A549 (cell line): Measurements from ENCODE around the gene UNC45B. TPM values are rescaled to one million over a fixed set of nuclear protein-coding genes. Genes with fewer than 3 reads are reported as not detected.

Experiments
- ATAC-seq, 2 experiments: fragments of 200-7000 bp in 1 of 2; fragments of >200 bp in 1 of 2; cut with Nextera tagmentation in 1 of 2; cut with Tn5 transposase in 1 of 2; 3 replicates each; pipeline versions ENCODE4 v1.8.0 to v1.9.1; 2018 to 2020; ENCODE audit warnings: mild to moderate bottlenecking in 1 of 2, moderate library complexity in 1 of 2
- CTCF ChIA-PET: fragments of 300-600 bp; sonication (Branson Sonifier 250); formaldehyde crosslinking; extraction: SDS; loops from one replicate; lab custom pipeline; 2021; ENCODE audit warnings: antibody characterized with exemption, inconsistent platforms; lab: Yijun Ruan, JAX
- POLR2A ChIA-PET: fragments of 350-600 bp; formaldehyde crosslinking; extraction: SDS; loops from one replicate; lab custom pipeline; 2021; ENCODE audit warnings: antibody characterized with exemption, inconsistent platforms; lab: Yijun Ruan, JAX
- DNase-seq, 2 experiments: peaks; one replicate each; pipeline versions ENCODE4 v3.0.0 to v3.0.0-alpha.2; 2011 to 2016; ENCODE audit warnings: low read depth in 1 of 2, low spot score in 1 of 2
- FAIRE-seq: peaks from 2 replicates; lab custom pipeline; 2011; peaks lifted over from hg19 to GRCh38; lab: Jason Lieb, UNC
- H3K27ac ChIP-seq, 2 experiments: fragments of >200 bp; sonication (Bioruptor Twin); formaldehyde crosslinking; 3 replicates each; pipeline ENCODE4 v1.5.1; 2016 to 2017
- H3K4me1 ChIP-seq: fragments of >200 bp; sonication (Bioruptor Twin); formaldehyde crosslinking; 3 replicates; pipeline ENCODE4 v1.6.1; 2016
- H3K4me2 ChIP-seq: fragments of >200 bp; sonication (Bioruptor Twin); formaldehyde crosslinking; 3 replicates; pipeline ENCODE4 v1.6.1; 2016
- H3K4me3 ChIP-seq: fragments of >200 bp; sonication (Bioruptor Twin); formaldehyde crosslinking; 3 replicates; pipeline ENCODE4 v1.5.1; 2016
- H3K9me3 ChIP-seq: fragments of >200 bp; sonication (Bioruptor Twin); formaldehyde crosslinking; 3 replicates; pipeline ENCODE4 v1.6.1; 2016
- CEBPB ChIP-seq, 2 experiments: fragments of >200 bp in 1 of 2; sonication (Bioruptor Twin) in 1 of 2; formaldehyde crosslinking in 1 of 2; IDR thresholded peaks; 2 replicates each; pipeline ENCODE4 v1.6.1; 2012 to 2016
- EHF ChIP-seq: fragments of 250-450 bp; sonication (Bioruptor Pico); IDR thresholded peaks from 2 replicates; pipeline ENCODE4 v1.5.0; 2020; ENCODE audit warnings: mild to moderate bottlenecking
- EHMT2 ChIP-seq: fragments of 200-600 bp; sonication (generic); IDR thresholded peaks from 2 replicates; pipeline ENCODE4 v1.6.1; 2016; ENCODE audit warnings: antibody characterized with exemption, low read depth, mild to moderate bottlenecking, moderate library complexity
- ESRRA ChIP-seq: fragments of 150-350 bp; IDR thresholded peaks from 2 replicates; pipeline ENCODE4 v1.6.1; 2014; ENCODE audit warnings: mild to moderate bottlenecking, low read length, borderline replicate concordance
- FOSB ChIP-seq: fragments of 250-450 bp; sonication (Bioruptor Pico); IDR thresholded peaks from 2 replicates; pipeline ENCODE4 v1.5.0; 2020; ENCODE audit warnings: mild to moderate bottlenecking, moderate library complexity
- GATA3 ChIP-seq: IDR thresholded peaks from 2 replicates; pipeline ENCODE4 v1.6.1; 2012; ENCODE audit warnings: borderline replicate concordance
- HES2 ChIP-seq: fragments of >200 bp; sonication (Bioruptor Twin); formaldehyde crosslinking; IDR thresholded peaks from 2 replicates; pipeline ENCODE4 v1.6.1; 2016
- HEYL ChIP-seq: fragments of 250-450 bp; sonication (Bioruptor Pico); IDR thresholded peaks from 2 replicates; pipeline ENCODE4 v1.8.0; 2021; ENCODE audit warnings: mild to moderate bottlenecking, moderate library complexity
- HMGXB4 ChIP-seq: fragments of 250-450 bp; sonication (Bioruptor Pico); IDR thresholded peaks from 2 replicates; pipeline ENCODE4 v1.5.0; 2021; ENCODE audit warnings: mild to moderate bottlenecking, moderate library complexity, borderline replicate concordance
- HOXA7 ChIP-seq: fragments of 250-450 bp; sonication (Bioruptor Pico); IDR thresholded peaks from 2 replicates; pipeline ENCODE4 v1.5.0; 2020; ENCODE audit warnings: mild to moderate bottlenecking, moderate library complexity
- HOXB5 ChIP-seq: fragments of 250-450 bp; sonication (Bioruptor Pico); IDR thresholded peaks from 2 replicates; pipeline ENCODE4 v1.5.0; 2020; ENCODE audit warnings: mild to moderate bottlenecking, moderate library complexity
- JUN ChIP-seq, 2 experiments: fragments of >200 bp; sonication (Bioruptor Twin); formaldehyde crosslinking; IDR thresholded peaks; 2 replicates in 1 of 2; 3 replicates in 1 of 2; pipeline ENCODE4 v1.6.1; 2016 to 2017
- JUNB ChIP-seq: fragments of >200 bp; sonication (Bioruptor Twin); formaldehyde crosslinking; IDR thresholded peaks from 2 replicates; pipeline ENCODE4 v1.6.1; 2016
- KDM1A ChIP-seq: fragments of 200-600 bp; sonication (generic); IDR thresholded peaks from 2 replicates; pipeline ENCODE4 v1.6.1; 2016; ENCODE audit warnings: low read depth, mild to moderate bottlenecking
- KDM5A ChIP-seq: fragments of 200-600 bp; sonication (generic); IDR thresholded peaks from 2 replicates; pipeline ENCODE4 v1.6.1; 2016; ENCODE audit warnings: antibody characterized with exemption, mild to moderate bottlenecking
- MAX ChIP-seq: IDR thresholded peaks from 2 replicates; pipeline ENCODE4 v1.6.1; 2012
- MAZ ChIP-seq: fragments of 150-350 bp; IDR thresholded peaks from 2 replicates; pipeline ENCODE4 v1.6.1; 2014; ENCODE audit warnings: antibody characterized with exemption, low read depth, low read length, borderline replicate concordance
- MYC ChIP-seq: IDR thresholded peaks from 2 replicates; pipeline ENCODE4 v1.6.1; 2012; ENCODE audit warnings: mild to moderate bottlenecking, inconsistent platforms, low read length, improper control_type of control experiment, borderline replicate concordance
- NPAS2 ChIP-seq: fragments of 250-450 bp; sonication (Bioruptor Pico); IDR thresholded peaks from 2 replicates; pipeline ENCODE4 v1.8.0; 2022; ENCODE audit warnings: mild to moderate bottlenecking, moderate library complexity, borderline replicate concordance
- NR3C1 ChIP-seq: fragments of >200 bp; sonication (Bioruptor Twin); formaldehyde crosslinking; IDR thresholded peaks from 3 replicates; pipeline ENCODE4 v1.6.1; 2017
- PBX3 ChIP-seq: IDR thresholded peaks from 2 replicates; pipeline ENCODE4 v1.6.1; 2012
- POLR2AphosphoS2 ChIP-seq: conservative IDR thresholded peaks from 2 replicates; pipeline ENCODE4 v1.6.1; 2012; ENCODE audit warnings: low read length, improper control_type of control experiment, inconsistent platforms
- REST ChIP-seq: fragments of 200-600 bp; sonication (generic); IDR thresholded peaks from 2 replicates; pipeline ENCODE4 v1.6.1; 2016; ENCODE audit warnings: antibody characterized with exemption, mild to moderate bottlenecking, moderate library complexity
- RNF2 ChIP-seq: fragments of 200-600 bp; sonication (generic); IDR thresholded peaks from 2 replicates; pipeline ENCODE4 v1.6.1; 2016; ENCODE audit warnings: low read depth, mild to moderate bottlenecking, antibody characterized with exemption, moderate library complexity, borderline replicate concordance
- USF2 ChIP-seq: fragments of 450-650 bp; IDR thresholded peaks from 2 replicates; pipeline ENCODE4 v1.6.1; 2014; ENCODE audit warnings: antibody characterized with exemption
- ZC3H11A ChIP-seq: fragments of 450-650 bp; IDR thresholded peaks from 2 replicates; pipeline ENCODE4 v1.6.1; 2014; ENCODE audit warnings: antibody characterized with exemption, mild to moderate bottlenecking
- ZNF302 ChIP-seq: fragments of 250-450 bp; sonication (Bioruptor Pico); IDR thresholded peaks from 2 replicates; pipeline ENCODE4 v1.9.0; 2021; ENCODE audit warnings: inconsistent platforms, mild to moderate bottlenecking, moderate library complexity
- WGBS: methylation state at CpG from one replicate; pipeline ENCODE4 v1.1.6; 2017; ENCODE audit errors: missing lambda C conversion rate; 5-methylcytosine and 5-hydroxymethylcytosine counted together
- polyA plus RNA-seq, 4 experiments: library from polyadenylated mRNA; depleted of rRNA in 3 of 4; stranded (reverse); fragments of >200 nt; fragmentation: RNase III in 1 of 4; extraction: RNeasy Plus Mini Kit Qiagen cat#74134 plus additional on column Dnase treatment in 1 of 4; gene quantifications; 2 replicates in 3 of 4; 3 replicates in 1 of 4; pipeline ENCODE4 v1.2.3, GENCODE V29; 2011 to 2017

Gene UNC45B
- polyA plus RNA-seq, 2 of the 4 experiments (the other 2 are of a cell fraction) = not detected

GRCh38 chr17:35191001-35191695 is 43.5 kb downstream of the UNC45B start:
- FAIRE-seq = no peak
- no peaks in the 10 kb centered on the region for H3K9me3 ChIP-seq
- H3K4me1 ChIP-seq = no peaks in the 10 kb centered on the region
- H3K4me3 ChIP-seq = no peak overlapping the region
- ChIA-PET CTCF (interaction anchor here (1.0 to 1.6 kb wide), 4 partner anchors 9 to 342 kb away, joined by 3 to 4 read pairs (median 3); no protein-coding TSS in a partner anchor), POLR2A (no interaction called here)
- WGBS = 48% methylated on average over 11 of the region's 11 CpGs
- no peak for DNase-seq
- TF ChIP-seq NPAS2 (CRISPR knock-in tag) = no peak
- no peak for TF ChIP-seq EHMT2
- TF ChIP-seq MAZ = no peak
- no peak for TF ChIP-seq EHF (CRISPR knock-in tag)
- TF ChIP-seq HES2 = no peak
- no peak for TF ChIP-seq JUNB
- TF ChIP-seq PBX3 = no peak
- no peak for TF ChIP-seq REST
- TF ChIP-seq CEBPB (IDR thresholded peaks at IDR 0.05) = no peak
- no peak for TF ChIP-seq HOXA7 (CRISPR knock-in tag)
- TF ChIP-seq KDM5A = no peak
- no peak for TF ChIP-seq HEYL (CRISPR knock-in tag)
- no peak for TF ChIP-seq USF2
- TF ChIP-seq MYC = no peak
- no peak for TF ChIP-seq ZNF302
- TF ChIP-seq GATA3 = no peak
- TF ChIP-seq NR3C1 = no peak
- no peak for ATAC-seq
- no peak overlapping the region for H3K4me2 ChIP-seq
- H3K27ac ChIP-seq = no peak overlapping the region

GRCh38 chr17:35192708-35193107 is 45.1 kb downstream of the UNC45B start:
- H3K27ac ChIP-seq = no peak overlapping the region
- WGBS = 53% methylated on average over 8 of the region's 8 CpGs
- CTCF ChIA-PET = interaction anchor here (0.6 kb wide), 1 partner anchor 594 kb away, joined by 3 read pairs; no protein-coding TSS in a partner anchor
- FAIRE-seq (no peak), ATAC-seq (peak in 1 of 2 experiments; percentile 43; a peak in 1 of 6 replicates), DNase-seq (no peak)
- no peak overlapping the region for H3K4me2 ChIP-seq
- H3K4me1 ChIP-seq = no peaks in the 10 kb centered on the region
- POLR2A ChIA-PET = no interaction called here
- H3K9me3 ChIP-seq = peaks cover 7% of the 10 kb centered on the region; the same call in 2 of the 3 replicates
- H3K4me3 ChIP-seq = no peak overlapping the region
- TF ChIP-seq KDM1A (no peak), NR3C1 (no peak), HOXB5 (CRISPR knock-in tag) (no peak), ZNF302 (no peak), ESRRA (no peak), PBX3 (no peak), FOSB (no peak), POLR2AphosphoS2 (no peak), RNF2 (no peak), HMGXB4 (CRISPR knock-in tag) (no peak), ZC3H11A (no peak), KDM5A (no peak), MAX (no peak), JUN (IDR thresholded peaks at IDR 0.05) (no peak), MAZ (no peak)
